ENCODE data around the gene PIM3.

The PIM3 gene

DNA sequence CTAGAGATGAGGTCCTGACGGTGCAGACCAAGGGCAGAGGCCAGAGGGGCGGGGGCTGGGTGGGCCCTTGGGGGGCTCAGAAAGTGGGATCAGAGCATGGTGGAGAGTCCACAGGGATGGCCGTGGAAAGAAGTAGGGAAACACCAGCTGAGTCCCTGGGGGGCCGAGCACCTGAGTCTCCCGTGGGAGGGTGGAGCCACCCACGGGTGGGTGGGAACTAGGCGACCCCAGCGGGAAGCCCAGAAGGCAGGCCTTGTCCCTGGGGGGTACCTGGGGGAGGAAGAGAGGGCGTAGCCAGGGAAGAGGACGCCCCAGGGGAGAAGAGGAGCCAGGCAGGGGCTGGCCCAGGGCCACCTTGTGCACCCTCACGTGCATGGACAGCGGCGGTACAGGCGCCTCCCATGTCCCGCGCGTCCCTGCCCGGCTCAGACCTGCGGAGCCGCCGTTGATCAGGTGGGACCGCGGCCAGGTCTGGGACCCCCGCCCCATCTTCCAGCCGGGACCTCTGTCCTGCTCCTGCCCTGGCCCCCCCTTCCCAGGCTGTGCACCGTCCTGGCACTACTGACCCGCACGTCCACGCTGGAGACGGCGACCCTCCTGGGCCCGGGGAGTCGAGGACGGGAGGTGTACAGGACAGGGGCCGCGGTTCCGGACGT lies 31.9 kb upstream of the PIM3 start:
- no peak for DNase-seq (ENCODE audit: low read depth)

- DNase-seq (ENCODE audit: low read depth), result peak; percentile 72
These were observed 31.2 kb upstream of the PIM3 start for GRCh38 chr22:49929211-49929979.

- no peak for DNase-seq (ENCODE audit: low read depth)
These were observed 30.5 kb upstream of the PIM3 start for GRCh38 chr22:49929994-49930575.

- no peak for DNase-seq (ENCODE audit: low read depth)
These were observed 29.8 kb upstream of the PIM3 start for GRCh38 chr22:49930596-49931412.

GRCh38 chr22:49933236-49934159 lies 27.1 kb upstream of the PIM3 start:
- DNase-seq (ENCODE audit: low read depth), result no peak

GRCh38 chr22:49934160-49934890 lies 26.2 kb upstream of the PIM3 start:
- DNase-seq (ENCODE audit: low read depth), result no peak

- peak; percentile 73 for DNase-seq (ENCODE audit: low read depth)
These were observed 25.5 kb upstream of the PIM3 start for GRCh38 chr22:49934891-49935557.

DNA sequence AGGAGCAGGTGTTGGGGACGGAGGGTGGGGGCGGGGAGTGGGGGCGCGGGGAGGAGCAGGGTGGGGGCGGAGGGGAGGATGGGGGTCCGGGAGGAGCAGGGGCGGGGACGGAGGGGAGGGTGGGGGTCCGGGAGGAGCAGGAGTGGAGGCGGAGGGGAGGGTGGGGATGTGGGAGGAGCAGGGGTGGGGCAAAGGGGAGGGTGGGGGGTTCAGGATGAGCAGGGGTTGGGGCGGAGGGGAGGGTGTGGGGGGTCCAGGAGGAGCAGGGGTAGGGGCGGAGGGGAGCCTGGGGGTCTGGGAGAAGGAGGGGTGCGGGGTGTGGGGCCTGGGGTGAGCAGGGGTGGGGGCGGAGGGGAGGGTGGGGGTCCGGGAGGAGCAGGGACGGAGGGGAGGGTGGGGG lies 25.0 kb upstream of the PIM3 start:
- DNase-seq (ENCODE audit: low read depth), result no peak

GRCh38 chr22:49936018-49936972 lies 24.3 kb upstream of the PIM3 start:
- DNase-seq (ENCODE audit: low read depth), result peak; percentile 86

DNA sequence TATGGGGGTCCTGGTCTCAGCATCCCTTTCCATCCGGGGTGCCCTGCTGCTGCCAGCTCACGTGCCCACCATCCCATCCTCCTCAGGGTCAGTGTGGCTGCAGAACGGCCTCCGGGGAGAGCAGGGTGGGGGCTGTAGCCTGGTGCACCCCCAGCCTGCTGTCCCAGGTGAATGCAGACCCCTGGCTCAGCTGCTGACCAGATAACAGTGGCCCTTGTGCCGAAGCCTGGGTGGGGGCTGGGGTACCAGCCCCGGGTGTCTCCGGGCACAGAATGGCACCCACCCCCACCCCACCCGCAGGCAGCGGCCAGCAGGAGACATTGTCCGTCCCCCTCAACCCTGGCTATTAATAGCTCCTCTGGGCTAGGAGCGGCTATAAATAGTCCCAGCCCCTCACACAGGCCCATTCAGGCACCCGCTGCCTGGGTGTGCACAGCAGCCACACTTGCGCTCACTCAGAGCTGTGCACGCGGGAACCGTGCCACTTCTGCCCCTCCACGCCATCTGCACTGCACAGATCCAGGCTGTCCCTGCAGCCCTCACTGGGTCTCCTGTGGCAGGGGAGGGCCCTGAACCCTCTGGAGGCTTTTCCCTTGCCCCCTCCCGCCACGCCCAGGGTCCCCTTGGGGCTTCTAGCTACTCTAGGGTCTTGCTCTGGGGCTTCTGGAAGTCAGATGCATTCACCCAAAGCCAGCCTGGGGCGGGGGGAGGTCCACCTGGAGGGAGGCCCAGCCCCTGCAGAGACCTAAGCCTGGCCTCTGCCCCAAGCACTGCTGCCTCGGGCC lies 23.4 kb upstream of the PIM3 start:
- DNase-seq (ENCODE audit: low read depth), result no peak

DNA sequence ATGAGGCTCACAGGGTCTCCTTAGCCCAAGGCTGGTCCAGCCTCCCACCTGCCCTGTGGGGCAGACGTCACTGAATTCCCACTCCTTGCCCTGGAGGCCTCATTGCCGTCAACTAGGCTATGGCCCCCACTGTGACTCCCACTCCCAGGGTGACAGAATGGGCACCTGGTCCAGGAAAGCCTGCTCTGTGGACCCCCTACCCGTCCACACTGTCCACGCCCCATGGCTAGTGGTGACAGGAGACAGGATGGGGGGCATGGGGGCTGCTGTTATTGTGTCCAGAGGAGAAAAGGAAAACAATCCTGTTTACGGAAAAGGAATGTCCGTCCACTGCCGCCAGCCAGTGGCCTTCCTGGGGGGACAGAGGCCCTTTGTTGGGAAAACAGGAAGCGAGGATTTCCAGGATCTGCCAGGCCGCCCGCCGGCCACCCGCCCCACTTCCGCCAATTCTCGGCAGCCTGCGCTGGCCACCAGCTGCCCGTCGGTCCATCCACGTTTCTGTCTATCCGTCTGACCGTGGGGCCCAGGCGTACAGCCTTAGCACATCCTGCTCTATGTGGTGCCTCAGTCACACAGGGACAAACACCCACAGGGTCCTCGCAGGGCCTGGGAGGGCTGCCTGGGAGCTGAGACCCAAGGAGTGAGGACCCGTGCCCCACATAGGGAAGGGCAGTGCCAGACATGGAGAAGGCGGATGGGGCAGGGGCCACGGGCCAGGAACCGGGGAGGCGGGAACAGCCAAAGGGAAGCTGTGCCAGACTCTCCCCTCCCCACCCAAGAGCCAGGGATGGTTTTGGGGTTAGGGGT lies 22.6 kb upstream of the PIM3 start:
- DNase-seq (ENCODE audit: low read depth), result no peak

- no peak for DNase-seq (ENCODE audit: low read depth)
These were observed 21.9 kb upstream of the PIM3 start for GRCh38 chr22:49938565-49939136.

DNA sequence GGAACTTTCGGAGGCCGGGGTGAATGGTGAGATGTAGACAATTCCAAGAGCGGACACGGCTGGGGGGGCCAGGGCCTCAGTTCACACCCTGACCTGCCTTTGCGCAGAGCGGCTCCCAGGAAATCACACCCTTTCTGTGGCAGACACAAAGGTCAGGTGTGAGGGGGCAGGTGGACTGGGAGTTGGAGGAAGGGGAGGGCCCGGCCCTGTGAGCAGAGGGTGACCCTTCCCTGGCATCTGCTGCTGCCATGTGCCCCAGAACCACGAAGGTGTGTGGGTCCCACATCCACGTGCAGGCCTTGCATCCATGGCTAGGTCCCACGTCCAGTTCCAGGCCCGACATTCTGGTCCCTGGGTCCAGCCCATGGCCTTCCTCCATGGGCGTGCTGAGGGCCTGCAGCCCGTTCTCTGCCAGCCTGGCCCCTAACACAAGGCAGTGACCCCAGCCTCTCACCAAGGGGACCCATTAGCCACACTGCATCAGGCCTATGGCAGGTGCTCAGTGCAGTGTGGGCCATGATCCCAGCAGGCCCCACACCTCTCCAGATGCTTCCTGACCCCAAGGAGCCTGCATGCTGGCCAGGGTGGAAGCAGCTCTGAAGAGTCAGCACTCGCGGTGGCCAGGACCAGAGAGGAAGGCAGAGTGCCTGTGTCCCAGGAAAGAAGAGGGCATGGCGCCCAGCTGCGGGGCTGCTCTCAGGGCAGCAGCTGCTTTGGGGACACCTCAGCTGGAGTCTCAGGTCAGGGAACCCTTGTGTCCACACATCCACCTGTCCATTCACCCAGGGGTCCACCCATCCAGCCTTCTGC lies 18.9 kb upstream of the PIM3 start:
- no peak for DNase-seq (ENCODE audit: low read depth)

GRCh38 chr22:49942565-49943404 lies 17.8 kb upstream of the PIM3 start:
- DNase-seq (ENCODE audit: low read depth), result no peak

- no peak for DNase-seq (ENCODE audit: low read depth)
These were observed 17.2 kb upstream of the PIM3 start for GRCh38 chr22:49943405-49943765.
